Mammary epithelial cell (primary cell): ENCODE data around the gene RLN1.

Source experiments
- EZH2 ChIP-seq: IDR thresholded peaks from 2 replicates; pipeline ENCODE4 v1.6.1; 2012; ENCODE audit warnings: low read length, inconsistent platforms, borderline replicate concordance
- TF ChIP-seq, protein P1 (sequence below), 2 donors: IDR thresholded peaks in 1 of 2; conservative IDR thresholded peaks in 1 of 2; 2 replicates each; pipeline ENCODE4 v1.5.1; 2011 to 2012; ENCODE audit warnings: inconsistent platforms in 2 of 2, low read length in 2 of 2, mild to moderate bottlenecking in 2 of 2, control low read depth in 1 of 2, low read depth in 1 of 2; ENCODE audit not compliant: insufficient read depth in 1 of 2; ENCODE audit errors: extremely low read depth in 1 of 2

DNA sequence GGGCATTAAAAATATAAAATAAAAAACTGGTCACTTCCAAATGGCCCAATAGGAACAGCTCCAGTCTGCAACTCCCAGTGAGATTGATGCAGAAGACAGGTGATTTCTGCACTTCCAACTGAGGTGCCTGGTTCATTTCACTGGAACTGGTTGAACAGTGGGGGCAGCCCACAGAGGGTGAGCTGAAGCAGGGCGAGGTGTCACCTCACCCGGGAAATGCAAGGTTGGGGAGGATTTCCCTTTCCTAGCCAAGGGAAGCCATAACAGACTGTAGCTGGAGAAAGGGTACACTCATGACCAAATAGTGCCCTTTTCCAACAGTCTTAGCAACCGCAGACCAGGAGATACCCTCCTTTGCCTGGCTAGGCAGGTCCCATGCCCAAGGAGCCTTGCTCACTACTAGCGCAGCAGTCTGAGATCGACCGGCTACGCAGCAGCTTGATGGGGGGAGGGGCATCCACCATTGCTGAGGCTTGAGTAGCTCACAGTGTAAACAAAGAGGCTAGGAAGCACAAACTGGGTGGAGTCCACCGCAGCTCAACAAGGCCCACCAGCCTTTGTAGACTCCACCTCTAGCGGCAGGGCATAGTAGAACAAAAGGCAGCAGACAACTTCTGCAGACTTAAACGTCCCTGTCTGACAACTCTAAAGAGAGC, 12.7 kb downstream of the RLN1 start:
- TF ChIP-seq, protein P1, sequence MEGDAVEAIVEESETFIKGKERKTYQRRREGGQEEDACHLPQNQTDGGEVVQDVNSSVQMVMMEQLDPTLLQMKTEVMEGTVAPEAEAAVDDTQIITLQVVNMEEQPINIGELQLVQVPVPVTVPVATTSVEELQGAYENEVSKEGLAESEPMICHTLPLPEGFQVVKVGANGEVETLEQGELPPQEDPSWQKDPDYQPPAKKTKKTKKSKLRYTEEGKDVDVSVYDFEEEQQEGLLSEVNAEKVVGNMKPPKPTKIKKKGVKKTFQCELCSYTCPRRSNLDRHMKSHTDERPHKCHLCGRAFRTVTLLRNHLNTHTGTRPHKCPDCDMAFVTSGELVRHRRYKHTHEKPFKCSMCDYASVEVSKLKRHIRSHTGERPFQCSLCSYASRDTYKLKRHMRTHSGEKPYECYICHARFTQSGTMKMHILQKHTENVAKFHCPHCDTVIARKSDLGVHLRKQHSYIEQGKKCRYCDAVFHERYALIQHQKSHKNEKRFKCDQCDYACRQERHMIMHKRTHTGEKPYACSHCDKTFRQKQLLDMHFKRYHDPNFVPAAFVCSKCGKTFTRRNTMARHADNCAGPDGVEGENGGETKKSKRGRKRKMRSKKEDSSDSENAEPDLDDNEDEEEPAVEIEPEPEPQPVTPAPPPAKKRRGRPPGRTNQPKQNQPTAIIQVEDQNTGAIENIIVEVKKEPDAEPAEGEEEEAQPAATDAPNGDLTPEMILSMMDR (conservative IDR thresholded peaks at IDR 0.05 in 1 of 2, IDR thresholded peaks at IDR 0.05 in 1 of 2; ENCODE audit: extremely low read depth in 1 of 2, insufficient read depth in 1 of 2, low read depth in 1 of 2, low read length in 2 of 2): no peak
- no peak for TF ChIP-seq EZH2
